NT2/D1 (cell line): Measurements from ENCODE around the gene GPR39.
A peak's percentile ranks its signal among the peaks of the same experiment; 100 is the strongest.

Source experiments
- DNase-seq: peaks from one replicate; pipeline ENCODE4 v3.0.0-alpha.2; 2011; ENCODE audit warnings: low read depth, low spot score
- H3K27me3 ChIP-seq: 2 replicates; pipeline ENCODE4 v1.6.0; 2011; ENCODE audit warnings: mild to moderate bottlenecking; ENCODE audit not compliant: insufficient read length, insufficient read depth
- H3K36me3 ChIP-seq: 2 replicates; pipeline ENCODE4 v1.6.1; 2011; ENCODE audit warnings: mild to moderate bottlenecking, low read length, mixed read lengths; ENCODE audit not compliant: insufficient read depth, insufficient read length
- H3K4me1 ChIP-seq: 2 replicates; pipeline ENCODE4 v1.5.1; 2011; ENCODE audit not compliant: insufficient read depth, insufficient read length
- H3K4me3 ChIP-seq: 2 replicates; pipeline ENCODE4 v1.5.1; 2011; ENCODE audit warnings: low read depth; ENCODE audit not compliant: insufficient read length
- H3K9ac ChIP-seq: 2 replicates; pipeline ENCODE4 v1.6.0; 2011; ENCODE audit warnings: low read depth; ENCODE audit not compliant: insufficient read length
- H3K9me3 ChIP-seq: 2 replicates; pipeline ENCODE4 v1.5.1; 2011; ENCODE audit warnings: mild to moderate bottlenecking, low read length; ENCODE audit not compliant: insufficient read depth
- SUZ12 ChIP-seq: IDR thresholded peaks from 2 replicates; pipeline ENCODE4 v1.6.1; 2011; ENCODE audit not compliant: insufficient read length, insufficient read depth; ENCODE audit errors: extremely low read depth
- YY1 ChIP-seq: IDR thresholded peaks from 2 replicates; pipeline ENCODE4 v1.6.1; 2011; ENCODE audit not compliant: insufficient read length, insufficient read depth
- ZNF274 ChIP-seq: IDR thresholded peaks from 2 replicates; pipeline ENCODE4 v1.6.1; 2011; ENCODE audit warnings: mild to moderate bottlenecking, low read depth, low read length

GPR39 gene

DNA sequence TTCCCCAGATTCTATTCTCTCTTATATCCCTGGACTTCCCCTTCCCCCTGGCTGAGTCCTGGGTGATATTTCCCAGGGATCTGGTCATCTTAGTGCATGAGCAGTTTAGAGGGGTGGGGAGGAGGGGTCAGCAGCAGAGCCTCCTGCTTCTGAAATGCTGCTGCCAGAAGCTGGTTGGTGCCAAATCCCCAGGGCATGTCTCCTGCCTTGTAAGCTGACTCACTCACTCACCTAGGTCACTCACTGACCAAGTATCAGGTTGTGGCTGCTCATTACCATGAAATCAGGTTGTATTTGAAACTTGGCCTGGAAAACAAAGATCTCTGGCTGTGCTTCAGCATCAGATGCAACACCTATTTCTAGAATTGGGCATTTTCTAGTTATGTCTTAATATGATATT, 14.3 kb downstream of the GPR39 start:
- no peak for TF ChIP-seq ZNF274
- TF ChIP-seq YY1 = no peak
- TF ChIP-seq SUZ12 = no peak
- Histone ChIP-seq H3K4me3 (no peak overlapping the region), H3K27me3 (no peaks in the 10 kb centered on the region), H3K9me3 (no peaks in the 10 kb centered on the region; the same call in 1 of the 2 replicates), H3K4me1 (peaks cover 2% of the 10 kb centered on the region), H3K9ac (no peak overlapping the region), H3K36me3 (no peaks in the 10 kb centered on the region)
- DNase-seq = no peak

GRCh38 chr2:132437852-132438669, 21.5 kb downstream of the GPR39 start:
- peaks cover 14% of the 10 kb centered on the region; the same call in 1 of the 2 replicates for H3K9me3 ChIP-seq
- no peak overlapping the region for H3K9ac ChIP-seq
- no peak for TF ChIP-seq SUZ12
- no peak for TF ChIP-seq ZNF274
- no peak for TF ChIP-seq YY1
- no peaks in the 10 kb centered on the region for H3K4me1 ChIP-seq
- H3K4me3 ChIP-seq = no peak overlapping the region
- H3K36me3 ChIP-seq = no peaks in the 10 kb centered on the region
- H3K27me3 ChIP-seq = no peaks in the 10 kb centered on the region
- no peak for DNase-seq

GRCh38 chr2:132438691-132439090, 22.1 kb downstream of the GPR39 start:
- Histone ChIP-seq H3K4me3 (no peak overlapping the region), H3K9me3 (peaks cover 14% of the 10 kb centered on the region; the same call in 1 of the 2 replicates), H3K36me3 (no peaks in the 10 kb centered on the region), H3K4me1 (no peaks in the 10 kb centered on the region), H3K9ac (no peak overlapping the region), H3K27me3 (no peaks in the 10 kb centered on the region)
- no peak for TF ChIP-seq YY1
- no peak for TF ChIP-seq SUZ12
- TF ChIP-seq ZNF274 = no peak
- DNase-seq = no peak

DNA sequence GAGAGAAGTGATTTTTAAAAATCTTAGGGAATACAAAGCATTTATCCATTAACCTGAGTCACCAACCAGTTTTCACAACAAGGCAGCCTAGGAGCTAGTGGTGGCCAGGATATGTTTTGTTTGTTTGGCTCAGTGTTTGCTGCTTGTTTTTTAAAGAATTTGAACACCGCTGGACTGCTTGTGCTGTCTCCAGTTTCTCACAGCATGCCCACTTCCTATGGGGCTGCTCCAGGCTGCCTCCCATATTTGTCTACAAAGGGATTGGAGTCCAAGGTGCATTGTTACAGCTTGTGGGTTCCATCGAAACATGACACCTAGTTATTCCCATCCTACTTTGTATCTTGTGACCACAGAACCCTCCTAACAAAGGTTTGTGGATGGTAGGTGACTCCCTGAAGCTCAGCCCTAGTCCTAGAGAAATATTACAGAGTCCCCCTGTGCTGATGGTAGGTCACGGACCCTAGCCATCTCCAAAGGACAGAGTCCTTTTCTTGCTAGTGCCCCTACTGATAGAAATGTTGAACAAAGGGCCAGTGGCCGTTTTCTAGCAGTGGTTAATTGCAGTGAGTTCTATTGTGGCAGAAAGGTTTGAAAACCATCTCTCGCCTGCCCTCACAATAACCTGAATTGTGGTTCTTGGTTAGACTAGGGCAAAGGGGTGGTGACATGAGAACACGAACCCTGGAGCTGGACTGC, 23.2 kb downstream of the GPR39 start:
- peak; percentile 5 for DNase-seq
- Histone ChIP-seq H3K4me1 (no peaks in the 10 kb centered on the region), H3K9me3 (peaks cover 14% of the 10 kb centered on the region; the same call in 1 of the 2 replicates), H3K9ac (no peak overlapping the region), H3K36me3 (no peaks in the 10 kb centered on the region), H3K27me3 (no peaks in the 10 kb centered on the region), H3K4me3 (no peak overlapping the region)
- TF ChIP-seq YY1 (no peak), SUZ12 (no peak)

- H3K4me1 ChIP-seq = no peaks in the 10 kb centered on the region
These were observed 24.4 kb downstream of the GPR39 start for GRCh38 chr2:132441051-132441450.

GRCh38 chr2:132442278-132442677, 25.7 kb downstream of the GPR39 start:
- H3K4me3 ChIP-seq = no peak overlapping the region
- no peak for TF ChIP-seq YY1
- TF ChIP-seq ZNF274 = no peak
- no peak for TF ChIP-seq SUZ12
- H3K9me3 ChIP-seq = peaks cover 14% of the 10 kb centered on the region; the same call in 1 of the 2 replicates
- H3K9ac ChIP-seq = no peak overlapping the region
- H3K27me3 ChIP-seq = no peaks in the 10 kb centered on the region
- H3K36me3 ChIP-seq = no peaks in the 10 kb centered on the region
- no peaks in the 10 kb centered on the region for H3K4me1 ChIP-seq
- no peak for DNase-seq

More at GRCh38 chr2:132441051-132441450, 24.4 kb downstream of the GPR39 start:
- Histone ChIP-seq H3K9ac (no peak overlapping the region), H3K36me3 (no peaks in the 10 kb centered on the region), H3K9me3 (peaks cover 14% of the 10 kb centered on the region; the same call in 1 of the 2 replicates), H3K4me3 (no peak overlapping the region), H3K27me3 (no peaks in the 10 kb centered on the region)
- no peak for DNase-seq
- TF ChIP-seq YY1 = no peak

DNA sequence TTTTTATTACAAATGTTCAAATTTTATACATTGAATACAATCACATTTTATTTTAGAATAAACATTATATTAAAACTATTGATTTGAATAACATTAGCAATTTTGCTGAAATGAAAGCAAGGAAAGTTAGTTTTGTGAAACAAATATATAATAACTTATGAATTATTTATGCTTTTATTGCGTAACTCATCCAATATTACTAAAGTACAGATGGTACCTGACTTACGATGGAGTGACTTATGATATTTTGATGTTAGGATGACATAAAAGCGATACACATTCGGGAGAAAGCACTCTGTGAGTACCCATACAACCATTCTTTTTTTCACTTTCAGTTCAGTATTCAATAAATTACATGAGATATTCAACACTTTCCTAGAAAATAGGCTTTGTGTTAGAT, 26.5 kb downstream of the GPR39 start:
- DNase-seq = no peak
- Histone ChIP-seq H3K9me3 (peaks cover 14% of the 10 kb centered on the region; the same call in 1 of the 2 replicates), H3K9ac (no peak overlapping the region), H3K36me3 (no peaks in the 10 kb centered on the region), H3K27me3 (no peaks in the 10 kb centered on the region), H3K4me3 (no peak overlapping the region), H3K4me1 (no peaks in the 10 kb centered on the region)
- TF ChIP-seq YY1 (no peak), SUZ12 (no peak), ZNF274 (no peak)
